HG02678 (cell line): ENCODE results near the gene PTCH1.

Experiments
- ATAC-seq: cut with Tn5 transposase; IDR thresholded peaks from one replicate; pipeline ENCODE4 v1.9.1; 2021; ENCODE audit warnings: mild to moderate bottlenecking, moderate library complexity; ENCODE audit not compliant: unreplicated experiment

Gene PTCH1

GRCh38 chr9:95444160-95444559, 72.6 kb downstream of the PTCH1 start:
- ATAC-seq, result no peak

- no peak for ATAC-seq
Measured at GRCh38 chr9:95443301-95443700, 73.5 kb downstream of the PTCH1 start.

- ATAC-seq, result no peak
Measured at GRCh38 chr9:95441081-95441480, 75.7 kb downstream of the PTCH1 start.

- no peak for ATAC-seq
Measured at GRCh38 chr9:95440447-95440846, 76.3 kb downstream of the PTCH1 start.

GRCh38 chr9:95438561-95439357, 78.0 kb downstream of the PTCH1 start:
- no peak for ATAC-seq

- ATAC-seq, result no peak
Measured at GRCh38 chr9:95437559-95437958, 79.2 kb downstream of the PTCH1 start.

GRCh38 chr9:95436416-95436815, 80.4 kb downstream of the PTCH1 start:
- ATAC-seq, result no peak

GRCh38 chr9:95435074-95435728, 81.6 kb downstream of the PTCH1 start:
- ATAC-seq, result no peak

GRCh38 chr9:95434116-95435073, 82.4 kb downstream of the PTCH1 start:
- no peak for ATAC-seq

GRCh38 chr9:95433096-95433819, 83.5 kb downstream of the PTCH1 start:
- no peak for ATAC-seq

- ATAC-seq, result no peak
Measured at GRCh38 chr9:95431286-95431685, 85.5 kb downstream of the PTCH1 start.

- ATAC-seq, result no peak
Measured at GRCh38 chr9:95429948-95430620, 86.7 kb downstream of the PTCH1 start.

GRCh38 chr9:95429096-95429495, 87.7 kb downstream of the PTCH1 start:
- ATAC-seq, result no peak

- no peak for ATAC-seq
Measured at GRCh38 chr9:95425910-95426551, 90.7 kb downstream of the PTCH1 start.

GRCh38 chr9:95422650-95423049, 94.1 kb downstream of the PTCH1 start:
- no peak for ATAC-seq

GRCh38 chr9:95420518-95420917, 96.3 kb downstream of the PTCH1 start:
- ATAC-seq, result no peak

GRCh38 chr9:95419444-95419843, 97.3 kb downstream of the PTCH1 start:
- no peak for ATAC-seq

GRCh38 chr9:95415158-95415557, 101.6 kb downstream of the PTCH1 start:
- no peak for ATAC-seq

- ATAC-seq, result no peak
Measured at GRCh38 chr9:95413793-95414192, 103.0 kb downstream of the PTCH1 start.
